Fibroblast of peridontal ligament (primary cell): ENCODE measurements around the gene PRSS12.
"Not testable (repeated sequence)": the region's sequence is repeated elsewhere in the genome, so short reads cannot be mapped to it uniquely, and the experiment has no call there.

Experiments
- DNase-seq: peaks from one replicate; pipeline ENCODE4 v3.0.0-alpha.2; 2010; ENCODE audit errors: extremely low read depth

PRSS12 gene

GRCh38 chr4:118278473-118279274, 74.1 kb downstream of the PRSS12 start:
- peak; percentile 93 for DNase-seq

GRCh38 chr4:118277243-118277642, 75.6 kb downstream of the PRSS12 start:
- DNase-seq, result no peak

- no peak for DNase-seq
Measured at GRCh38 chr4:118276580-118276979, 76.2 kb downstream of the PRSS12 start.

- no peak for DNase-seq
Measured at GRCh38 chr4:118273642-118274041, 79.2 kb downstream of the PRSS12 start.

- DNase-seq, result no peak
Measured at GRCh38 chr4:118271788-118272187, 81.0 kb downstream of the PRSS12 start.

- DNase-seq, result peak; percentile 81
Measured at GRCh38 chr4:118270492-118270891, 82.3 kb downstream of the PRSS12 start.

GRCh38 chr4:118268780-118269179, 84.0 kb downstream of the PRSS12 start:
- no peak for DNase-seq

- DNase-seq, result not testable (repeated sequence)
Measured at GRCh38 chr4:118266145-118266496, 86.7 kb downstream of the PRSS12 start.

- peak; percentile 13 for DNase-seq
Measured at GRCh38 chr4:118265312-118266144, 87.3 kb downstream of the PRSS12 start.

GRCh38 chr4:118264096-118264495, 88.7 kb downstream of the PRSS12 start:
- DNase-seq, result no peak

GRCh38 chr4:118260309-118260708, 92.5 kb downstream of the PRSS12 start:
- DNase-seq, result no peak

- no peak for DNase-seq
Measured at GRCh38 chr4:118259111-118259510, 93.7 kb downstream of the PRSS12 start.

GRCh38 chr4:118254368-118254767, 98.4 kb downstream of the PRSS12 start:
- DNase-seq, result no peak

GRCh38 chr4:118249890-118250289, 102.9 kb downstream of the PRSS12 start:
- no peak for DNase-seq

GRCh38 chr4:118237531-118237930, 115.3 kb downstream of the PRSS12 start:
- DNase-seq, result no peak

- DNase-seq, result no peak
Measured at GRCh38 chr4:118235566-118236120, 117.2 kb downstream of the PRSS12 start.
